ENCODE data around the gene TDRD5. TPM values are rescaled to one million over a fixed set of nuclear protein-coding genes. Genes with fewer than 3 reads are reported as not detected.

TDRD5 gene
- total RNA-seq (under 1 TPM in 1 of 7 donors, not detected in 6; 0.14 TPM), polyA plus RNA-seq (under 1 TPM; 0.02 to 0.06 (median 0.05) TPM)
- long read RNA-seq, donor 1 = 0 reads
- long read RNA-seq, donor 2 = 0 reads

DNA sequence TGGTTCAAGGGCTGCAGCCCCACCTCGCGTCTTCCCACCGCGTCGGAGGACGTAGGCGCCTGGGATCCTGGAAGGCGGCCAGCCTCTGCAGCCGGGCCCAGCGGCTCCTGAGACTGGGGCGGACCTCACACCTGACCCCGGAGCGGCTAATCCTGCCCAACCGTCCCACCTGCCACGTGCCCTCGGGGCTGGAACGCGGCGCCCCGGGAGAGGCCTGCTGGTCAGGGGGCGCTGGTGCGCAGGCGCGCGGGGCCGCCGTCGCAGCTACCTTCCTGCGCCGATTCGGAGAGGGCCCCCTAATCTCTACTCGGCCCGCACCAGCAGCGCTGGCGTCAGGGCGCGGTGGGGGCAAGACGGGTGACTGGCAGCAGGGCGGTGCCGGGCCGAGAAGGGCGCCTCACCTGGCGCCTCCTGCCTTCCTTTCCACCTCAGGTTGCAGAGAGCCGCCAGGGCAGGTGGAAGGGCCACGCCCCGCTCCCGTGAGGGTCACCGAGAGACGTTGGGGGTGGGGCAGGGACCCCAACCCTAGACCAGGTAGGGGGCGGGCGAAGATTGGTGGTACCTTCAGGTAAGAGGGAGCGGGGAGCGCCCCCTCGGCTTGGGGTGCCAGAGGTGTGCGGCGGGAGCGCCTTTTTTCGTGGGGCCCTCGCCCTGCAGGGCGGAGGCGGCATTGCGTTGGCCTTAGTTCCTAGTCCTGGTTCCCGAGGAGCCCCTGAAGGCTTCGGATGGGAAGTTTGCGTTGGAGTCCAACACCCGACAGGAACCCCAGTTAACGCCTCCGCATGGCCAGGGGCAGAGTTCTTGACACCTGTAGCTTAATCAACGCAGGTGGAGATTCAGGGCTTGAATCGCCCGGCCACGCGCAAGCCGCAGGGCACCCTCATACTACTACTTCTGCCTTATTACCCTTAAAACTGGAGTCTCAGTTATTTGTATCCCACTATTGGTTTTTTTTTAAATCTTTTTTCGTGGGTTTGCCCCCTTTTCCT lies at the start of gene TDRD5:
Gene TDRD5 (plus strand): TSS at position 241 of the 989 bp plus-strand sequence. CDS start 784 bp downstream, outside the sequence.
- intact Hi-C loops (cut with DNase I; ENCODE audit: low total_unique reads) = no loop called here
- peak; percentile 71 for DNase-seq
- peaks cover 0 to 8% (median 2%) of the 10 kb centered on the region in 6 donors for H3K4me1 ChIP-seq
- H3K4me3 ChIP-seq = peak within 1 kb of the TSS in 4 of 8 donors; percentile 2 to 37 (median 9)
- H3K36me3 ChIP-seq = no peaks in the 10 kb centered on the region
- peaks cover 0 to 69% (median 12%) of the 10 kb centered on the region in 7 donors for H3K27me3 ChIP-seq (replicated peaks in 1 of 7)
- 19 to 42% (median 22%) methylated on average over 35 to 75 of the region's 75 CpGs for WGBS, 5 donors
- TF ChIP-seq POLR2A (IDR thresholded peaks at IDR 0.05) (no peak), POLR2AphosphoS5 (IDR thresholded peaks at IDR 0.05) (no peak), CTCF (IDR thresholded peaks at IDR 0.05 in 8 of 11, conservative IDR thresholded peaks at IDR 0.05 in 3 of 11) (no peak)
- no peak within 1 kb of the TSS for H3K27ac ChIP-seq
- peaks cover 0 to 5% (median 0%) of the 10 kb centered on the region in 8 donors for H3K9me3 ChIP-seq

DNA sequence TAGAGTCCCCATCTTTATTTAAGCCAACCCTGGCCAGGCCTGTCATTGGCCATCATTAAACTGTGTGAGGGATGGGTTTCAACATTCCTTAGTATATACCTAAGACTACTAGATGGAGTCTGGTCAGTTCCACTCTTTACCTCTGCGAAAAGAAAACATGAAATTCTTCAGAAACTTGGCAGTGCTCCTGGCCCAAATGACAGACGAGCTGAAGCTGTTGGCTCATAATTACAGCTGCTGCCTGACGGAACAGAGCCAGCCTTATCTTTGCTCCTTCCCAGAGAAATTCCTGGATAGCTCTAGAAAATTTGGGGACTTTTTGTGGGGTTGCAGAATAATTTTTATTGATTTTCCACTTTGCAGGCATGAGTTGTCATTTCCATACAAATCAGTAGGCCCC lies 46.3 kb upstream of the TDRD5 start:
- intact Hi-C loops (cut with DNase I; ENCODE audit: low total_unique reads) = no loop called here
- Histone ChIP-seq H3K4me3 (no peak overlapping the region), H3K4me1 (no peaks in the 10 kb centered on the region), H3K27me3 (replicated peaks in 1 of 7) (peaks cover 0 to 10% (median 0%) of the 10 kb centered on the region in 7 donors), H3K9me3 (peaks cover 0 to 7% (median 0%) of the 10 kb centered on the region in 8 donors), H3K27ac (no peak overlapping the region), H3K36me3 (no peaks in the 10 kb centered on the region)
- 65 to 87% (median 74%) methylated on average over 3 of the region's 3 CpGs for WGBS, 5 donors
- DNase-seq = no peak
- TF ChIP-seq POLR2A (IDR thresholded peaks at IDR 0.05) = no peak

DNA sequence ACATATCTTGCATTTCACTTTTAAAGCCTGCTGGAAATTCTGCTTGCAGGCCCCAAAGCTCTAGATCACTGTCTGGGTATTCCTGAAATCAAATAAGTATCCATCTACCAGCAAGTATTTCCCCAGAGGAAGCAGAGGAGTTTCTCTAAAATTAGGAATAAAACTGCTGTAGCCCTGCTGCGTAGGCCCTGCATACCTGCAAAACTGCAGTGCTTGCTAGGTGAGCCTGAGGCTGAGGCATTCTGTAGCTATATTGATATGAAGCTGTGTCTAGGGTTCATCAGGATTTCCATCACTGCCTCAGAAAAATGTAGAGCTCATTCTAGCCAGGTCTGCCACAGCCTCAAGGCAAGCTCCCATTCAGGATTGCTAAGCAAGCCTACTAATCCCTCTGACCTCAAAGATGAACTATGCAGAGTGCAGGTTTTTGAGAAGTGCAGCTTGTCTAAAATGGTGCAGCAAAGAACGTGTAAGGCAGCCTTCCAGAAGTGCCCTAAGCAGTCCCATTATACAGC lies 44.6 kb upstream of the TDRD5 start:
- Histone ChIP-seq H3K9me3 (no peaks in the 10 kb centered on the region), H3K27me3 (replicated peaks in 1 of 7) (no peaks in the 10 kb centered on the region), H3K27ac (no peak overlapping the region), H3K4me1 (no peaks in the 10 kb centered on the region), H3K4me3 (no peak overlapping the region), H3K36me3 (no peaks in the 10 kb centered on the region)
- TF ChIP-seq CTCF (IDR thresholded peaks at IDR 0.05 in 8 of 11, conservative IDR thresholded peaks at IDR 0.05 in 3 of 11) (no peak), POLR2A (IDR thresholded peaks at IDR 0.05) (no peak), POLR2AphosphoS5 (IDR thresholded peaks at IDR 0.05) (no peak)
- DNase-seq = no peak
- intact Hi-C loops (cut with DNase I; ENCODE audit: low total_unique reads) = no loop called here
- 67 to 94% (median 76%) methylated on average over 2 of the region's 2 CpGs for WGBS, 5 donors

DNA sequence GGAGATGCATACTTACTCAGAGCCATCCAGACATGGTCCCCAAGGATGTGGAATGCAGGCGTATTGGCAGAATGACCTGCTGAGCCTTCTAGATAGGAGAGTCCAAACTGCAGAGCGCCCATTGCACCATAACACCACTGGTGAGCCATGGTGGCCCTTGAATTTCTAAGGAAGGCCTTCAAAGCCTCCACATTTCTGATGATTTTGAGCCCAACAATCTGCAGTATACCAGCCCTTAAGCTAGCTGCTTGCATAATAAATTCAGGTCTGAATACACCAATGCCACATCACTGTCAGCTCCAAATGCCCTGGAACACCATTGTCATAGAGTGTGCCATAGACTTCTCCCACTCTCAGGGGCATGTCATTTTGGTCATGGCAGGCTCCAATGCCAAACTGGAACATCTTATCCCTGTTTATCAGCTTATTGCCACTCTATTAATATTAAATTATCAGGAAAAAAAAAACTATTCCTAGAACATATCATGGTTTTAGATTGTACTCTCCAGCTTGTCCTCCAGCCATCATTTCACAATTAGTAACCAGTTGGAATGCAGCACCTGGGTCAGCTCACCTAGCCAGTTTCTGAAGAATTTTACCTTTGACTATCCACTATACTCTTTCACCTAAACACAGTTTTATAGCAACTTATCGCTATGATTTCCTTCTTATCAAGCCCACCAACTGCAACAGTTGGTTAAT lies 42.8 kb upstream of the TDRD5 start:
- no peak for DNase-seq

More for the DNA sequence above, 42.8 kb upstream of the TDRD5 start:
- WGBS, 5 donors = 56 to 79% (median 72%) methylated on average over 3 of the region's 3 CpGs
- Histone ChIP-seq H3K27me3 (replicated peaks in 1 of 7) (no peaks in the 10 kb centered on the region), H3K4me3 (no peak overlapping the region), H3K9me3 (no peaks in the 10 kb centered on the region), H3K27ac (no peak overlapping the region), H3K36me3 (no peaks in the 10 kb centered on the region), H3K4me1 (no peaks in the 10 kb centered on the region)
- intact Hi-C loops (cut with DNase I; ENCODE audit: low total_unique reads) = no loop called here
- no peak for TF ChIP-seq POLR2AphosphoS5 (IDR thresholded peaks at IDR 0.05)
- no peak for TF ChIP-seq CTCF (IDR thresholded peaks at IDR 0.05 in 8 of 11, conservative IDR thresholded peaks at IDR 0.05 in 3 of 11)
- TF ChIP-seq POLR2A (IDR thresholded peaks at IDR 0.05) = no peak
